Ovary (tissue), 9 donors: ENCODE measurements around the gene SFT2D2. TPM values are rescaled to one million over a fixed set of nuclear protein-coding genes. Genes with fewer than 3 reads are reported as not detected.

Source experiments
- DNase-seq, 5 donors: peaks; one replicate each; pipeline ENCODE4 v3.0.0-alpha.2; 2019 to 2020
- H3K27ac ChIP-seq, 2 donors: fragments of 200-600 bp; one replicate each; pipeline versions ENCODE4 v1.5.1 to v1.8.0; 2019 to 2022
- H3K27me3 ChIP-seq: fragments of 200-600 bp; one replicate; pipeline ENCODE4 v1.8.0; 2022
- H3K36me3 ChIP-seq: fragments of 200-600 bp; sonication (generic); one replicate; pipeline ENCODE4 v1.5.1; 2019
- H3K4me1 ChIP-seq: one replicate; pipeline ENCODE4 v1.8.1; 2013; ENCODE audit warnings: mild to moderate bottlenecking, moderate library complexity; ENCODE audit not compliant: insufficient read depth
- H3K4me3 ChIP-seq: fragments of 200-600 bp; sonication (generic); one replicate; pipeline ENCODE4 v1.5.1; 2017
- H3K9me3 ChIP-seq, 2 donors: fragments of 200-600 bp in 1 of 2; sonication (generic) in 1 of 2; one replicate each; pipeline versions ENCODE4 v1.5.1 to v1.8.1; 2013 to 2019; ENCODE audit warnings: mild to moderate bottlenecking in 1 of 2, moderate library complexity in 1 of 2
- CTCF ChIP-seq, 3 donors: fragments of 450-650 bp in 2 of 3; fragments of 200-600 bp in 1 of 3; IDR thresholded peaks; one replicate each; pipeline versions ENCODE4 v1.5.1 to v1.8.0; 2016 to 2022; ENCODE audit warnings: antibody characterized with exemption in 3 of 3, mild to moderate bottlenecking in 1 of 3
- EP300 ChIP-seq: sonication (generic); formaldehyde crosslinking; IDR thresholded peaks from one replicate; pipeline ENCODE4 v1.6.1; 2017; ENCODE audit warnings: antibody characterized with exemption
- POLR2A ChIP-seq: fragments of 450-650 bp; IDR thresholded peaks from one replicate; pipeline ENCODE4 v1.6.1; 2017; ENCODE audit warnings: antibody characterized with exemption, mild to moderate bottlenecking, moderate library complexity
- WGBS, 3 donors: extraction: QIAGEN DNeasy Blood & Tissue Kit in 1 of 3; methylation state at CpG; one replicate each; pipeline versions ENCODE4 v1.1.5 to v1.1.7; 2013 to 2017; 5-methylcytosine and 5-hydroxymethylcytosine counted together
- intact Hi-C, 4 donors: fragments of 100-400 bp; cut with DNase I; formaldehyde crosslinking; loops; one replicate each; pipeline versions ENCODE4 v1.11.0 to v1.15.1; 2022 to 2023
- polyA plus RNA-seq, 2 donors: library from polyadenylated mRNA; stranded (reverse); fragments of 200-250 nt in 1 of 2; fragments of 350-450 nt in 1 of 2; fragmentation: Illumina TruSeq in 1 of 2; extraction: RNeasy Lipid Tissue Mini Kit (QIAGEN cat#74804) in 1 of 2; gene quantifications; one replicate each; pipeline ENCODE4 v1.2.3, GENCODE V29; 2013 to 2014
- total RNA-seq, 7 donors: library from RNA; depleted of rRNA in 2 of 7; stranded (reverse); fragments of >200 nt in 2 of 7; fragmentation: NEBNext Ultra II Directional in 3 of 7; extraction: Animal tissue kit (Norgen Biotek cat#: 25700) in 3 of 7; gene quantifications; one replicate each; pipeline versions ENCODE4 v1.1.0 to v1.2.4, GENCODE V29; 2016 to 2023
- donor health status: DM: no; HTN: no; CAD: no; lungs with moderate emphysema.
- donor health status: DM: no; HTN: no; CAD: no.
- donor health status: Bipolar disorder and iron deficiency.
- donor health status: DM: yes; HTN: yes; CAD: no.
- donor health status: DM: no; HTN: no; CAD: no.
- donor health status: DM: yes; HTN: yes; CAD: no.

The SFT2D2 gene
- total and polyA plus RNA-seq, 9 donors: 12.6 to 102 (median 68.2) TPM

- TF ChIP-seq EP300 (no peak), POLR2A (no peak), CTCF (IDR thresholded peaks at IDR 0.05) (no peak)
- Histone ChIP-seq H3K27me3 (no peaks in the 10 kb centered on the region), H3K9me3 (no peaks in the 10 kb centered on the region), H3K4me3 (no peak overlapping the region), H3K27ac (no peak overlapping the region), H3K36me3 (no peaks in the 10 kb centered on the region), H3K4me1 (no peaks in the 10 kb centered on the region)
- no peak for DNase-seq
- intact Hi-C loops: no loop called here
- 94 to 100% (median 100%) methylated on average over 2 of the region's 2 CpGs for WGBS, 3 donors
Measured at GRCh38 chr1:168256164-168256563, 30.4 kb downstream of the SFT2D2 start.

GRCh38 chr1:168257397-168257796, 31.6 kb downstream of the SFT2D2 start:
- no peak for DNase-seq
- 49 to 73% (median 49%) methylated on average over 2 of the region's 2 CpGs for WGBS, 3 donors
- intact Hi-C loops: no loop called here
- Histone ChIP-seq H3K27me3 (no peaks in the 10 kb centered on the region), H3K27ac (no peak overlapping the region), H3K36me3 (no peaks in the 10 kb centered on the region), H3K9me3 (no peaks in the 10 kb centered on the region), H3K4me3 (no peak overlapping the region), H3K4me1 (peaks cover 8% of the 10 kb centered on the region)
- TF ChIP-seq EP300 (no peak), POLR2A (no peak), CTCF (IDR thresholded peaks at IDR 0.05) (no peak)

GRCh38 chr1:168259567-168259966, 33.8 kb downstream of the SFT2D2 start:
- H3K36me3 ChIP-seq: no peaks in the 10 kb centered on the region
- no peaks in the 10 kb centered on the region for H3K9me3 ChIP-seq
- intact Hi-C loops: no loop called here
- H3K27ac ChIP-seq: no peak overlapping the region
- peaks cover 8% of the 10 kb centered on the region for H3K4me1 ChIP-seq
- DNase-seq: no peak
- no peak overlapping the region for H3K4me3 ChIP-seq
- TF ChIP-seq CTCF (IDR thresholded peaks at IDR 0.05) (no peak), POLR2A (no peak), EP300 (no peak)
- WGBS, 3 donors: 96 to 98% (median 97%) methylated on average over 1 of the region's 1 CpG
- H3K27me3 ChIP-seq: no peaks in the 10 kb centered on the region

GRCh38 chr1:168260393-168260792, 34.6 kb downstream of the SFT2D2 start:
- Histone ChIP-seq H3K27ac (no peak overlapping the region), H3K27me3 (no peaks in the 10 kb centered on the region), H3K4me3 (no peak overlapping the region), H3K9me3 (no peaks in the 10 kb centered on the region), H3K36me3 (no peaks in the 10 kb centered on the region), H3K4me1 (peaks cover 8% of the 10 kb centered on the region)
- TF ChIP-seq CTCF (IDR thresholded peaks at IDR 0.05): no peak
- no peak for TF ChIP-seq POLR2A
- no peak for TF ChIP-seq EP300
- no peak for DNase-seq
- 91 to 94% (median 92%) methylated on average over 3 of the region's 3 CpGs for WGBS, 3 donors
- intact Hi-C loops: no loop called here

- Histone ChIP-seq H3K27ac (no peak overlapping the region), H3K27me3 (no peaks in the 10 kb centered on the region), H3K36me3 (no peaks in the 10 kb centered on the region), H3K4me1 (peaks cover 8% of the 10 kb centered on the region), H3K9me3 (no peaks in the 10 kb centered on the region), H3K4me3 (no peak overlapping the region)
- TF ChIP-seq POLR2A (no peak), CTCF (IDR thresholded peaks at IDR 0.05) (no peak), EP300 (no peak)
- 18 to 26% (median 25%) methylated on average over 2 of the region's 2 CpGs for WGBS, 3 donors
- no peak for DNase-seq
- intact Hi-C loops: no loop called here
Measured at GRCh38 chr1:168261390-168261789, 35.6 kb downstream of the SFT2D2 start.
